Uterus (tissue), 2 donors: Measurements from ENCODE around the gene MMP1.

ENCODE experiments used
- POLR2A ChIP-seq, 2 donors: fragments of 450-650 bp; IDR thresholded peaks; one replicate each; pipeline ENCODE4 v1.6.1; 2016; ENCODE audit warnings: antibody characterized with exemption in 2 of 2, mild to moderate bottlenecking in 1 of 2, moderate library complexity in 1 of 2
- TF ChIP-seq, protein P1 (sequence below), 4 experiments: fragments of 200-600 bp in 2 of 4; fragments of 450-650 bp in 2 of 4; sonication (generic) in 2 of 4; IDR thresholded peaks; one replicate each; pipeline ENCODE4 v1.5.1; 2016 to 2019; ENCODE audit warnings: antibody characterized with exemption in 4 of 4, mild to moderate bottlenecking in 2 of 4, moderate library complexity in 1 of 4

DNA sequence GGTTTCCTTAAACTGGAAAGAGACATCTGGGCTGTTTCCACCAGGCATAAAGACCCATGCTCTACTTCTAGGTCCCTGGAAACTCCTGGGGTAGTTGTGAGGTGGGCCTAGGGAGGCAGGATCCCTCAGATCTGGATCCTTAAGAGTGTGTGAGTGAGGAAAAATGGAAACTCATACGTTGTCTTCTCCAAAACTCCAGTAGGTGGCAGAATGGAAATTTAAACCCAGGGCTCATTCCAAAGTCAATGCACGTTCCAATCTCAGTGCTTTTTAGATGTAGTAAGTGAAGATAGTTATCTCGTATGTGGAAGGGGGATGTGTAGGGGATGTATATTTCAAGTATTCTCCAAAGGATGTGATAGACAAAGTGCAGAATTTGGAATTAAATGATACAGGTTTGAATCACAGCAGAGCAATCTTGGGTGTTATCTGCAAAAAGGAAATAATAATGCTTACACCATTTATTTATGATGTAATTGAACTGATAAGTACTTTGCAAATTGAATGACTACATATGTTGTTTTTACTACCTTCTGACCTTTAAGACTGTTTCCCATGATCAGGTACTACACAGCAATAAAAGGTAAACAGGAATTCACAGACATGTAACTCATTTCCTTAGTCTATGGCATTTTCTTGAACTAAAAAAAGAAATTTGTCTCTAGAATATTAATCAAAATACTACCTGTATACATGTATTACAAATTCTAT, 13.1 kb upstream of the MMP1 start:
- TF ChIP-seq, protein P1, sequence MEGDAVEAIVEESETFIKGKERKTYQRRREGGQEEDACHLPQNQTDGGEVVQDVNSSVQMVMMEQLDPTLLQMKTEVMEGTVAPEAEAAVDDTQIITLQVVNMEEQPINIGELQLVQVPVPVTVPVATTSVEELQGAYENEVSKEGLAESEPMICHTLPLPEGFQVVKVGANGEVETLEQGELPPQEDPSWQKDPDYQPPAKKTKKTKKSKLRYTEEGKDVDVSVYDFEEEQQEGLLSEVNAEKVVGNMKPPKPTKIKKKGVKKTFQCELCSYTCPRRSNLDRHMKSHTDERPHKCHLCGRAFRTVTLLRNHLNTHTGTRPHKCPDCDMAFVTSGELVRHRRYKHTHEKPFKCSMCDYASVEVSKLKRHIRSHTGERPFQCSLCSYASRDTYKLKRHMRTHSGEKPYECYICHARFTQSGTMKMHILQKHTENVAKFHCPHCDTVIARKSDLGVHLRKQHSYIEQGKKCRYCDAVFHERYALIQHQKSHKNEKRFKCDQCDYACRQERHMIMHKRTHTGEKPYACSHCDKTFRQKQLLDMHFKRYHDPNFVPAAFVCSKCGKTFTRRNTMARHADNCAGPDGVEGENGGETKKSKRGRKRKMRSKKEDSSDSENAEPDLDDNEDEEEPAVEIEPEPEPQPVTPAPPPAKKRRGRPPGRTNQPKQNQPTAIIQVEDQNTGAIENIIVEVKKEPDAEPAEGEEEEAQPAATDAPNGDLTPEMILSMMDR (IDR thresholded peaks at IDR 0.05), result no peak
- no peak for TF ChIP-seq POLR2A (IDR thresholded peaks at IDR 0.05)
